OCI-LY3 (cell line): ENCODE measurements around the gene RUNX3.

Source experiments
- H2AFZ ChIP-seq: fragments of 200-600, 300-600 bp; shearing (Covaris generic); 2 replicates; pipeline ENCODE4 v1.6.0; 2014; ENCODE audit warnings: antibody characterized with exemption, low read depth, low read length
- H3K27ac ChIP-seq: fragments of 200-600, 300-600 bp; sonication (generic); 2 replicates; pipeline ENCODE4 v1.5.1; 2014; ENCODE audit warnings: mild to moderate bottlenecking, low read length, moderate library complexity, mixed read lengths
- H3K27me3 ChIP-seq: fragments of 200-600, 300-600 bp; sonication (generic); 2 replicates; pipeline ENCODE4 v1.6.1; 2014; ENCODE audit warnings: low read depth, low read length, mixed read lengths
- H3K36me3 ChIP-seq: fragments of 200-600, 300-600 bp; sonication (generic); replicated peaks from 2 replicates; pipeline ENCODE3; 2014; ENCODE audit warnings: low read depth, low read length, mixed read lengths
- H3K4me1 ChIP-seq: fragments of 300-600, 200-600 bp; sonication (generic); 2 replicates; pipeline ENCODE4 v1.6.1; 2014; ENCODE audit warnings: low read length, mixed read lengths
- H3K4me2 ChIP-seq: fragments of 200-600, 300-600 bp; sonication (generic); 2 replicates; pipeline ENCODE4 v1.6.1; 2014; ENCODE audit warnings: low read length, mixed read lengths
- H3K4me3 ChIP-seq: fragments of 300-600, 200-600 bp; sonication (generic); 2 replicates; pipeline ENCODE4 v1.5.1; 2014; ENCODE audit warnings: antibody characterized with exemption, mild to moderate bottlenecking, low read length, moderate library complexity
- H3K79me2 ChIP-seq: fragments of 300-600, 200-600 bp; shearing (Covaris generic); 2 replicates; pipeline ENCODE4 v1.6.1; 2014; ENCODE audit warnings: mild to moderate bottlenecking, low read length, mixed read lengths
- H3K9ac ChIP-seq: fragments of 300-600, 200-600 bp; shearing (Covaris generic); 2 replicates; pipeline ENCODE4 v1.6.0; 2014; ENCODE audit warnings: mild to moderate bottlenecking, low read length, moderate library complexity
- H3K9me3 ChIP-seq: fragments of 200-600, 300-600 bp; shearing (Covaris generic); 2 replicates; pipeline ENCODE4 v1.6.1; 2014; ENCODE audit warnings: low read length, mixed read lengths; ENCODE audit not compliant: insufficient read depth
- H4K20me1 ChIP-seq: fragments of 200-600, 300-600 bp; sonication (generic); 2 replicates; pipeline ENCODE4 v1.6.1; 2016; ENCODE audit warnings: low read length, mixed read lengths; ENCODE audit not compliant: insufficient read depth
- EZH2phosphoT487 ChIP-seq: fragments of 200-600 bp; shearing (Covaris generic); IDR thresholded peaks from 2 replicates; pipeline ENCODE4 v1.6.1; 2018; ENCODE audit warnings: antibody characterized with exemption, mixed run types, low read depth
- TF ChIP-seq, protein P1 (sequence below): fragments of 200-600, 300-600 bp; sonication (generic); IDR thresholded peaks from 2 replicates; pipeline ENCODE4 v1.5.1; 2014; ENCODE audit warnings: antibody characterized with exemption, low read length, low read depth

The RUNX3 gene

DNA sequence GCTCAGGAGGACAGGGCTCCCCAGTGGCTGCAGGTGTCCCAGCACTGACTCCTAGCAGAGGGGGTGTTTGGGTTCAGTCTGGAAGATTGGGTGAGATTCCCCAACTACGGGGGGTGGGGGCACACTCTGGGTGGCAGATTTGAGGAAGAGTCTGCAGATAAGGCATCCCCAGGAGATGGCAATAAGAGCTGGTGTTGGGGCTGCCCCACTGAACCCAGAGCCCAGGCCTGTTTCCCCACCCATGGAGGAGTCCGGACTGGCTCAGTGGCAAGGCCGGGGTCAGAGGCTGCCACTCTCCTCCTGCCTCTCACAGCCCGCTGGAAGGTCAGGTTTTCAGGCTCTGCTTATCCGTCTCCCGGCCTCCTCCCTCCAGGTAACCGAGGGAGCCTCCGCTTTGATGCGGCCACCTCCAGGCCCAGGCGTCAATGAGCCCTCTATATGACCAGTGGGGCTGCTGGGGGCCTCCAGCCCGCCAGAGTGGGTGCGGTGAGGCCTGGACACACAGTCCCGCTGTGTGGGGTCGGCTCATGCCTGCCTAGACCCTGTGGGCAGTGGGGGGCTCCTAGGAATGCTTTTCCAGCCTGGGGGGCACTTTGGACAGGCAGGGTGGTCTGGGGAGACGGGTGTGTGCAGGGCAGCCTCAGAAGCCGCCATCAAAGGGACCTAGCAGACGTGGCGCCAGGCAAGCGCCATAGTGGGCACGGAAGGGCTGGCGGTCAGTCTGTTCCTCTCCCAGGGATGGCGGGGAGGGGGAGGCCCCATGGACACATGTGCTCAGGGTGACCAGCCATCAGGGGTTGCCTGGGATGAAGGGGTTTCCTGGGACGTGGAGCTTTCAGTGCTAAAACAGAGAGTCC lies 28.9 kb upstream of the RUNX3 start:
- H3K4me2 ChIP-seq, result no peak overlapping the region
- H2AFZ ChIP-seq, result no peak overlapping the region
- H3K4me3 ChIP-seq, result no peak overlapping the region
- peaks cover 47% of the 10 kb centered on the region for H3K4me1 ChIP-seq
- TF ChIP-seq, protein P1, sequence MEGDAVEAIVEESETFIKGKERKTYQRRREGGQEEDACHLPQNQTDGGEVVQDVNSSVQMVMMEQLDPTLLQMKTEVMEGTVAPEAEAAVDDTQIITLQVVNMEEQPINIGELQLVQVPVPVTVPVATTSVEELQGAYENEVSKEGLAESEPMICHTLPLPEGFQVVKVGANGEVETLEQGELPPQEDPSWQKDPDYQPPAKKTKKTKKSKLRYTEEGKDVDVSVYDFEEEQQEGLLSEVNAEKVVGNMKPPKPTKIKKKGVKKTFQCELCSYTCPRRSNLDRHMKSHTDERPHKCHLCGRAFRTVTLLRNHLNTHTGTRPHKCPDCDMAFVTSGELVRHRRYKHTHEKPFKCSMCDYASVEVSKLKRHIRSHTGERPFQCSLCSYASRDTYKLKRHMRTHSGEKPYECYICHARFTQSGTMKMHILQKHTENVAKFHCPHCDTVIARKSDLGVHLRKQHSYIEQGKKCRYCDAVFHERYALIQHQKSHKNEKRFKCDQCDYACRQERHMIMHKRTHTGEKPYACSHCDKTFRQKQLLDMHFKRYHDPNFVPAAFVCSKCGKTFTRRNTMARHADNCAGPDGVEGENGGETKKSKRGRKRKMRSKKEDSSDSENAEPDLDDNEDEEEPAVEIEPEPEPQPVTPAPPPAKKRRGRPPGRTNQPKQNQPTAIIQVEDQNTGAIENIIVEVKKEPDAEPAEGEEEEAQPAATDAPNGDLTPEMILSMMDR, result no peak
- TF ChIP-seq EZH2phosphoT487, result no peak
- no peak overlapping the region for H3K9ac ChIP-seq
- H3K36me3 ChIP-seq, result no peaks in the 10 kb centered on the region
- H4K20me1 ChIP-seq, result no peaks in the 10 kb centered on the region
- H3K27me3 ChIP-seq, result no peaks in the 10 kb centered on the region
- no peak overlapping the region for H3K27ac ChIP-seq
- no peaks in the 10 kb centered on the region for H3K79me2 ChIP-seq
- no peaks in the 10 kb centered on the region for H3K9me3 ChIP-seq

DNA sequence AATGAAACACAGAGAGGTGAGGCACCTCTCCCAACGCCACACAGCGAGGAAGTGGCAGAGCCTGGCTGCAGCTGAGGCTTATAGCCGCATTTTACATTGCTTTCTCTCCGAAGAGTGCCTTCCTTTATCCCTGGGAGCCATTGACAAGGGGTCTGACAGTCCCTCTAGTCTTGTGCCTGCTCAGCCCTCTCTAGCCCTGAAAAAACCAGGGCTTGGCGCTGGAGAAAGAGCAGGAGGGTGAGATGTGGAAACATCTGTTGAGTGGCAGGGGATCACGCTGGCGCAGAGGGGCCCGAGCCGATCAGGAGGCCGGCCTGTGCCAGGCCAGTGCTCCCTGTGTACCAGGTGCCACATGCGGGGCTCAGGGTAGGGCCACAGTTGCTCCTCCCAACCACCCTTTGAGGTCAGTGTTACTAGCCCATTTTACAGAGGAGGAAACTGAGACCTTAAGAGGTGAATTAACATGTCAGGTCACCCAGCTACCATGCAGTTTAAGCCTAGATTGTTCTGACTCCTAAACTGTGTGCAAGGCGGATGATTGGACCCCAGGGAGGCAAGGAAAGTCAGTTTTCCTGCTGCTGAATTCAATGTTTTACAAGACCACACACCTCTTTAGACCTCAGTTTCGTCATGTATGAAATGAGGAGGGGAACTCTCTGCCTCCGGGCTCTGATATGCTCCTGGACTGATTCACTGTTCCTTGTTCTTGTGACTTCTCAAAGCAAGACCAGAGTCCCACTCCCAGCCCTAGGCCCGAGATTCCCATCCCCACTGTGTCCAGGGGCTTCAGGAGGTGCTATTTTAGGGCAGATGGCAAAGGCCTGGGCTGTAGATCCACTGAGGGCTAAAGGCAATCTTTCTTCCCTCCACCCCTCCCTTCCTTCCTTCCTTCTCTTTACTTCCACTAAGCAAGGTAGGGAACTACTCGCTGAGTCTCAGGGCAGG lies 28.0 kb upstream of the RUNX3 start:
- Histone ChIP-seq H3K79me2 (no peaks in the 10 kb centered on the region), H3K9me3 (no peaks in the 10 kb centered on the region), H2AFZ (no peak overlapping the region), H3K9ac (no peak overlapping the region), H3K4me3 (peak overlapping the region; percentile 41; the same call in 1 of the 2 replicates), H3K36me3 (no peaks in the 10 kb centered on the region), H3K27ac (no peak overlapping the region), H3K4me1 (peaks cover 40% of the 10 kb centered on the region), H4K20me1 (no peaks in the 10 kb centered on the region), H3K4me2 (peak overlapping the region; percentile 70), H3K27me3 (no peaks in the 10 kb centered on the region)
- no peak for TF ChIP-seq EZH2phosphoT487
- TF ChIP-seq, protein P1, result no peak

DNA sequence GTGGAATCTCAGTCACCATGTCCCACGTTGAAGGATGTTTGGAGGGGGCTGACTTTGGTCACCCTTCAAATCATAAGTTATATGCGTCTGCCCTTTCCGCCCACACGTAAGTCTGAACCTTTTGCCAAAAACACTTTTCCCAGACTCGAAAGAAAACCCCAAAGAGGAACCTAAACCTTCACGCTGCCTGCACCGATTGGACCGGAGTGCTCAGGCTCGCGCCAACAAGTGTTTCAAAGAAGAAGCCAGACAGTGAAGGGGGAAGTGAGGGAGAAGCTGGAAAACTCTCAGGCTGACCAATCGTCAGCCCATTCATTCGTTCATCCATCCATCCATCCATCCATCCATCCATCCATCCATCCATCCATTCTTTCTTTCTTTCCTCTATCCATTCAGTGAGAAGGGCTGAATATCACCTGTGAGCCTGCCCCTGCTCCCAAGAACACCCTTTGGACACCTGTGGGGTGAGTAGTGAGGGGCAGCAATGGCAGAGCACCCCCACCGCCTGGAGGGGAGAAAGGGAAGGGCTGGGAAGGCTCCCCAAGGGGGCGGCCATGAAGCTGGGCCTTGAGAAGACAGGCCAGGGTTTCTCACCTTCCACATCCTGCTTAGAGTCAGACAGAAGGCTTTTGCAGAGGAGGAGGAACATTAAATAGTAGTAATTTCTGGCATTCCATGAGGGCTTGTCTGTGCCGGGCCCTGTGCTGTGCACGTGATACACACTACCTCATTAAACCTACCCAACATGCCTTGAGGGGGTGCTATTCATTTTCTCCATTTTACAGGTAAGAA lies 27.1 kb upstream of the RUNX3 start:
- Histone ChIP-seq H3K9ac (no peak overlapping the region), H3K4me1 (peaks cover 44% of the 10 kb centered on the region), H3K27ac (peak overlapping the region; percentile 32; the same call in 1 of the 2 replicates)

More for the DNA sequence above, 27.1 kb upstream of the RUNX3 start:
- Histone ChIP-seq H3K79me2 (no peaks in the 10 kb centered on the region), H3K4me2 (peak overlapping the region; percentile 70), H3K27me3 (no peaks in the 10 kb centered on the region; the same call in 1 of the 2 replicates), H4K20me1 (no peaks in the 10 kb centered on the region), H3K36me3 (no peaks in the 10 kb centered on the region), H3K9me3 (no peaks in the 10 kb centered on the region), H2AFZ (no peak overlapping the region), H3K4me3 (peak overlapping the region; percentile 41; the same call in 1 of the 2 replicates)
- TF ChIP-seq EZH2phosphoT487, result no peak
- TF ChIP-seq, protein P1, result no peak
